ENCODE measurements around the gene PPP1R1A.

The PPP1R1A gene

GRCh38 chr12:54604436-54604835 is 16.0 kb upstream of the PPP1R1A start:
- FAIRE-seq = no peak
- DNase-seq (ENCODE audit: extremely low spot score, insufficient read length, low read depth) = no peak

GRCh38 chr12:54603872-54604271 is 15.4 kb upstream of the PPP1R1A start:
- DNase-seq (ENCODE audit: extremely low spot score, insufficient read length, low read depth) = no peak
- FAIRE-seq = no peak

- FAIRE-seq = peak; percentile 95
- DNase-seq (ENCODE audit: extremely low spot score, insufficient read length, low read depth) = peak; percentile 54
Observed at GRCh38 chr12:54603173-54603814, 14.8 kb upstream of the PPP1R1A start.

- FAIRE-seq (no peak), DNase-seq (ENCODE audit: extremely low spot score, insufficient read length, low read depth) (no peak)
Observed at GRCh38 chr12:54602661-54603060, 14.2 kb upstream of the PPP1R1A start.

GRCh38 chr12:54601841-54602240 is 13.4 kb upstream of the PPP1R1A start:
- FAIRE-seq (no peak), DNase-seq (ENCODE audit: extremely low spot score, insufficient read length, low read depth) (no peak)

GRCh38 chr12:54598970-54599369 is 10.5 kb upstream of the PPP1R1A start:
- DNase-seq (ENCODE audit: extremely low spot score, insufficient read length, low read depth) = no peak
- FAIRE-seq = no peak

- DNase-seq (ENCODE audit: extremely low spot score, insufficient read length, low read depth) (no peak), FAIRE-seq (peak; percentile 67)
Observed at GRCh38 chr12:54596526-54596946, 8.1 kb upstream of the PPP1R1A start.

GRCh38 chr12:54595471-54595870 is 7.0 kb upstream of the PPP1R1A start:
- no peak for DNase-seq (ENCODE audit: extremely low spot score, insufficient read length, low read depth)
- FAIRE-seq = no peak

- no peak for FAIRE-seq
Observed at GRCh38 chr12:54593725-54594124, 5.3 kb upstream of the PPP1R1A start.

GRCh38 chr12:54593135-54593534 is 4.7 kb upstream of the PPP1R1A start:
- FAIRE-seq (no peak), DNase-seq (ENCODE audit: extremely low spot score, insufficient read length, low read depth) (no peak)

More at GRCh38 chr12:54593725-54594124, 5.3 kb upstream of the PPP1R1A start:
- no peak for DNase-seq (ENCODE audit: extremely low spot score, insufficient read length, low read depth)

- FAIRE-seq (no peak), DNase-seq (ENCODE audit: extremely low spot score, insufficient read length, low read depth) (no peak)
Observed at GRCh38 chr12:54592316-54592715, 3.9 kb upstream of the PPP1R1A start.

- no peak for DNase-seq (ENCODE audit: extremely low spot score, insufficient read length, low read depth)
Observed at GRCh38 chr12:54590978-54591591, 2.6 kb upstream of the PPP1R1A start.

GRCh38 chr12:54589964-54590363 is 1.5 kb upstream of the PPP1R1A start:
- DNase-seq (ENCODE audit: extremely low spot score, insufficient read length, low read depth) (no peak), FAIRE-seq (no peak)

More at GRCh38 chr12:54590978-54591591, 2.6 kb upstream of the PPP1R1A start:
- no peak for FAIRE-seq

- DNase-seq (ENCODE audit: extremely low spot score, insufficient read length, low read depth) = no peak
- FAIRE-seq = no peak
Observed at GRCh38 chr12:54588890-54589267, 420 bp upstream of the PPP1R1A start.

- no peak for DNase-seq (ENCODE audit: extremely low spot score, insufficient read length, low read depth)
- FAIRE-seq = no peak
Observed at GRCh38 chr12:54587315-54587873, 1.1 kb downstream of the PPP1R1A start.

GRCh38 chr12:54586620-54587019 is 1.8 kb downstream of the PPP1R1A start:
- no peak for DNase-seq (ENCODE audit: extremely low spot score, insufficient read length, low read depth)
- FAIRE-seq = no peak

- FAIRE-seq (no peak), DNase-seq (ENCODE audit: extremely low spot score, insufficient read length, low read depth) (no peak)
Observed at GRCh38 chr12:54585243-54585642, 3.2 kb downstream of the PPP1R1A start.

GRCh38 chr12:54584128-54584527 is 4.3 kb downstream of the PPP1R1A start:
- no peak for DNase-seq (ENCODE audit: extremely low spot score, insufficient read length, low read depth)
- FAIRE-seq = no peak

GRCh38 chr12:54583726-54584125 is 4.7 kb downstream of the PPP1R1A start:
- DNase-seq (ENCODE audit: extremely low spot score, insufficient read length, low read depth) (no peak), FAIRE-seq (no peak)

- FAIRE-seq = no peak
Observed at GRCh38 chr12:54581412-54581811, 7.0 kb downstream of the PPP1R1A start.

GRCh38 chr12:54579696-54580333 is 8.6 kb downstream of the PPP1R1A start:
- DNase-seq (ENCODE audit: extremely low spot score, insufficient read length, low read depth) = peak; percentile 72
- peak; percentile 96 for FAIRE-seq

More at GRCh38 chr12:54581412-54581811, 7.0 kb downstream of the PPP1R1A start:
- no peak for DNase-seq (ENCODE audit: extremely low spot score, insufficient read length, low read depth)

Measured in GM18507 (cell line).